Endodermal cell (in vitro differentiated cells): ENCODE data around the gene ATXN7L1. TPM values are rescaled to one million over a fixed set of nuclear protein-coding genes. Genes with fewer than 3 reads are reported as not detected.

Experiments
- DNase-seq: peaks from one replicate; pipeline ENCODE4 v3.0.0-alpha.2; 2017
- H3K27ac ChIP-seq: 2 replicates; pipeline ENCODE4 v1.5.1; 2013; ENCODE audit warnings: mild to moderate bottlenecking, low read depth, low read length, moderate library complexity
- H3K27me3 ChIP-seq: 2 replicates; pipeline ENCODE4 v1.6.1; 2013; ENCODE audit warnings: mild to moderate bottlenecking, low read length, moderate library complexity; ENCODE audit not compliant: insufficient read depth, control insufficient read depth, poor library complexity, severe bottlenecking
- H3K36me3 ChIP-seq: 2 replicates; pipeline ENCODE4 v1.7.0; 2013; ENCODE audit warnings: mild to moderate bottlenecking, low read length, moderate library complexity; ENCODE audit not compliant: control insufficient read depth, insufficient read depth
- H3K4me1 ChIP-seq: one replicate; pipeline ENCODE4 v1.7.0; 2013; ENCODE audit warnings: low read length; ENCODE audit not compliant: control insufficient read depth, insufficient read depth
- H3K4me3 ChIP-seq: 2 replicates; pipeline ENCODE4 v1.5.1; 2013; ENCODE audit warnings: mild to moderate bottlenecking, low read length, moderate library complexity
- H3K9ac ChIP-seq: 2 replicates; pipeline ENCODE4 v1.6.1; 2013; ENCODE audit warnings: mild to moderate bottlenecking, low read length, moderate library complexity; ENCODE audit not compliant: poor library complexity, severe bottlenecking; ENCODE audit errors: extremely low read depth
- H3K9me3 ChIP-seq: 2 replicates; pipeline ENCODE4 v1.6.1; 2013; ENCODE audit warnings: mild to moderate bottlenecking, low read length, moderate library complexity; ENCODE audit not compliant: control insufficient read depth
- H3K27ac Mint-ChIP-seq: 2 replicates; pipeline ENCODE4 v1.8.0; 2020; ENCODE audit warnings: mixed read lengths
- H3K27me3 Mint-ChIP-seq: 2 replicates; pipeline ENCODE4 v1.8.0; 2021; ENCODE audit warnings: mild to moderate bottlenecking, mixed read lengths; ENCODE audit not compliant: insufficient read depth
- H3K36me3 Mint-ChIP-seq: 2 replicates; pipeline ENCODE4 v1.8.0; 2020; ENCODE audit warnings: low read depth, mixed read lengths
- H3K4me1 Mint-ChIP-seq: 2 replicates; pipeline ENCODE4 v1.8.0; 2020; ENCODE audit warnings: mixed read lengths
- H3K4me3 Mint-ChIP-seq: 2 replicates; pipeline ENCODE4 v1.8.0; 2020; ENCODE audit warnings: mild to moderate bottlenecking, moderate library complexity, mixed read lengths
- H3K9me3 Mint-ChIP-seq: 2 replicates; pipeline ENCODE4 v1.8.0; 2020; ENCODE audit warnings: mild to moderate bottlenecking, mixed read lengths
- CTCF ChIP-seq: fragments of 200-600 bp; sonication (generic); conservative IDR thresholded peaks from 2 replicates; pipeline ENCODE4 v1.5.0; 2021; ENCODE audit warnings: antibody characterized with exemption, mild to moderate bottlenecking
- WGBS, 2 experiments: methylation state at CpG; one replicate each; pipeline versions ENCODE4 v1.1.5 to v1.1.7; 2013; ENCODE audit warnings: missing lambda C conversion rate in 2 of 2, mixed read lengths in 1 of 2; ENCODE audit not compliant: insufficient coverage in 1 of 2, insufficient read length in 1 of 2; 5-methylcytosine and 5-hydroxymethylcytosine counted together
- total RNA-seq, 2 donors: library from RNA; stranded (reverse); fragmentation: NEBNext Ultra II Directional in 1 of 2; extraction: Animal tissue kit (Norgen Biotek cat#: 25700) in 1 of 2; gene quantifications; 2 replicates in 1 of 2; 3 replicates in 1 of 2; pipeline ENCODE4 v1.2.1, GENCODE V29; 2021

Gene ATXN7L1
- total RNA-seq, 2 donors from 2014 or later, result 16.9 to 30.4 TPM

- DNase-seq, result no peak
- H3K27ac Mint-ChIP-seq, result no peak overlapping the region
- H3K36me3 ChIP-seq, result peaks cover 6% of the 10 kb centered on the region
- no peak overlapping the region for H3K4me3 Mint-ChIP-seq
- no peak overlapping the region for H3K9ac ChIP-seq
- peaks cover 15% of the 10 kb centered on the region for H3K4me1 Mint-ChIP-seq
- TF ChIP-seq CTCF, result no peak
- H3K4me1 ChIP-seq, result no peaks in the 10 kb centered on the region
- peaks cover 41% of the 10 kb centered on the region for H3K9me3 Mint-ChIP-seq
- no peak overlapping the region for H3K4me3 ChIP-seq
- H3K27me3 ChIP-seq, result no peaks in the 10 kb centered on the region
- peaks cover 46% of the 10 kb centered on the region for H3K36me3 Mint-ChIP-seq
- H3K27ac ChIP-seq, result no peak overlapping the region
- no peaks in the 10 kb centered on the region for H3K27me3 Mint-ChIP-seq
- peaks cover 37% of the 10 kb centered on the region for H3K9me3 ChIP-seq
Observed at GRCh38 chr7:105715528-105715927, 160.9 kb downstream of the ATXN7L1 start.

- Mint-ChIP-seq H3K36me3 (peaks cover 58% of the 10 kb centered on the region), H3K27me3 (peaks cover 1% of the 10 kb centered on the region), H3K4me3 (no peak overlapping the region), H3K27ac (no peak overlapping the region), H3K4me1 (peaks cover 6% of the 10 kb centered on the region), H3K9me3 (peaks cover 55% of the 10 kb centered on the region)
- Histone ChIP-seq H3K27me3 (no peaks in the 10 kb centered on the region), H3K9me3 (peaks cover 52% of the 10 kb centered on the region), H3K36me3 (peaks cover 12% of the 10 kb centered on the region), H3K4me1 (no peaks in the 10 kb centered on the region), H3K4me3 (no peak overlapping the region), H3K27ac (no peak overlapping the region), H3K9ac (no peak overlapping the region)
- DNase-seq, result no peak
- 90 to 91% methylated on average over 6 of the region's 6 CpGs for WGBS, 2 experiments
- TF ChIP-seq CTCF, result no peak
Observed at GRCh38 chr7:105713488-105714465, 162.6 kb downstream of the ATXN7L1 start.

GRCh38 chr7:105712877-105713276, 163.5 kb downstream of the ATXN7L1 start:
- no peak overlapping the region for H3K9ac ChIP-seq
- no peak for TF ChIP-seq CTCF
- H3K36me3 ChIP-seq, result peaks cover 15% of the 10 kb centered on the region
- no peak overlapping the region for H3K4me3 ChIP-seq
- WGBS, 2 experiments, result 95% methylated on average over 2 to 3 of the region's 3 CpGs
- H3K4me1 Mint-ChIP-seq, result peaks cover 2% of the 10 kb centered on the region
- H3K4me3 Mint-ChIP-seq, result no peak overlapping the region
- H3K9me3 ChIP-seq, result peaks cover 55% of the 10 kb centered on the region
- no peak for DNase-seq
- no peaks in the 10 kb centered on the region for H3K27me3 ChIP-seq
- H3K9me3 Mint-ChIP-seq, result peaks cover 55% of the 10 kb centered on the region
- H3K27me3 Mint-ChIP-seq, result peaks cover 1% of the 10 kb centered on the region
- H3K4me1 ChIP-seq, result no peaks in the 10 kb centered on the region
- H3K27ac ChIP-seq, result no peak overlapping the region
- peaks cover 66% of the 10 kb centered on the region for H3K36me3 Mint-ChIP-seq
- no peak overlapping the region for H3K27ac Mint-ChIP-seq
